ENCODE results near the gene PCBP3.
"Not testable (repeated sequence)": the region's sequence is repeated elsewhere in the genome, so short reads cannot be mapped to it uniquely, and the experiment has no call there.

Gene PCBP3

GRCh38 chr21:45815781-45816180 is 172.3 kb downstream of the PCBP3 start:
- DNase-seq, result not testable (repeated sequence)

GRCh38 chr21:45816794-45817193 is 173.3 kb downstream of the PCBP3 start:
- DNase-seq, result no peak

- no peak for DNase-seq
These were observed 173.8 kb downstream of the PCBP3 start for GRCh38 chr21:45817345-45817744.

GRCh38 chr21:45818276-45818903 is 174.9 kb downstream of the PCBP3 start:
- DNase-seq, result peak; percentile 6 to 25

GRCh38 chr21:45818904-45819285 is 175.4 kb downstream of the PCBP3 start:
- peak; percentile 13 to 44 for DNase-seq

- no peak for DNase-seq
These were observed 176.1 kb downstream of the PCBP3 start for GRCh38 chr21:45819478-45820170.

- peak; percentile 67 to 89 for DNase-seq
These were observed 176.9 kb downstream of the PCBP3 start for GRCh38 chr21:45820171-45821091.

- no peak for DNase-seq
These were observed 177.9 kb downstream of the PCBP3 start for GRCh38 chr21:45821315-45821962.

- DNase-seq, result no peak
These were observed 178.5 kb downstream of the PCBP3 start for GRCh38 chr21:45821998-45822397.

- DNase-seq, result no peak
These were observed 179.0 kb downstream of the PCBP3 start for GRCh38 chr21:45822429-45823099.

- no peak for DNase-seq
These were observed 179.7 kb downstream of the PCBP3 start for GRCh38 chr21:45823100-45823681.

GRCh38 chr21:45824546-45825215 is 181.2 kb downstream of the PCBP3 start:
- DNase-seq, result no peak

GRCh38 chr21:45825219-45825618 is 181.7 kb downstream of the PCBP3 start:
- DNase-seq, result no peak

GRCh38 chr21:45826676-45827301 is 183.3 kb downstream of the PCBP3 start:
- no peak for DNase-seq

- DNase-seq, result no peak
These were observed 183.8 kb downstream of the PCBP3 start for GRCh38 chr21:45827302-45827692.

GRCh38 chr21:45827881-45828579 is 184.5 kb downstream of the PCBP3 start:
- no peak for DNase-seq

GRCh38 chr21:45828580-45829570 is 185.3 kb downstream of the PCBP3 start:
- no peak for DNase-seq

- no peak for DNase-seq
These were observed 186.1 kb downstream of the PCBP3 start for GRCh38 chr21:45829668-45830067.

GRCh38 chr21:45830221-45830640 is 186.7 kb downstream of the PCBP3 start:
- no peak for DNase-seq

All from inflammatory macrophage (primary cell).